ENCODE results near the gene SMCO4.
"Not testable (repeated sequence)": the region's sequence is repeated elsewhere in the genome, so short reads cannot be mapped to it uniquely, and the experiment has no call there.

Gene SMCO4

GRCh38 chr11:93543292-93543977 lies at the start of gene SMCO4:
TSS of gene SMCO4 (minus strand) at chr11:93543391. CDS start at chr11:93479189, 64,202 bp downstream.
- peak; percentile 63 for DNase-seq (ENCODE audit: low spot score)

GRCh38 chr11:93591247-93591898 lies 48.2 kb upstream of the SMCO4 start:
- no peak for DNase-seq (ENCODE audit: low spot score)

- no peak for DNase-seq (ENCODE audit: low spot score)
Observed at GRCh38 chr11:93589347-93589746, 46.2 kb upstream of the SMCO4 start.

GRCh38 chr11:93587858-93588581 lies 44.8 kb upstream of the SMCO4 start:
- DNase-seq (ENCODE audit: low spot score) = no peak

- not testable (repeated sequence) for DNase-seq (ENCODE audit: low spot score)
Observed at GRCh38 chr11:93587425-93587824, 44.2 kb upstream of the SMCO4 start.

GRCh38 chr11:93585758-93586157 lies 42.6 kb upstream of the SMCO4 start:
- DNase-seq (ENCODE audit: low spot score) = no peak

GRCh38 chr11:93583490-93583889 lies 40.3 kb upstream of the SMCO4 start:
- DNase-seq (ENCODE audit: low spot score) = no peak

- DNase-seq (ENCODE audit: low spot score) = no peak
Observed at GRCh38 chr11:93579187-93579751, 36.1 kb upstream of the SMCO4 start.

- no peak for DNase-seq (ENCODE audit: low spot score)
Observed at GRCh38 chr11:93577286-93577685, 34.1 kb upstream of the SMCO4 start.

- not testable (repeated sequence) for DNase-seq (ENCODE audit: low spot score)
Observed at GRCh38 chr11:93576870-93577269, 33.7 kb upstream of the SMCO4 start.

- DNase-seq (ENCODE audit: low spot score) = no peak
Observed at GRCh38 chr11:93574638-93575220, 31.5 kb upstream of the SMCO4 start.

GRCh38 chr11:93573184-93573583 lies 30.0 kb upstream of the SMCO4 start:
- no peak for DNase-seq (ENCODE audit: low spot score)

GRCh38 chr11:93572621-93573020 lies 29.4 kb upstream of the SMCO4 start:
- DNase-seq (ENCODE audit: low spot score) = no peak

GRCh38 chr11:93572171-93572570 lies 29.0 kb upstream of the SMCO4 start:
- DNase-seq (ENCODE audit: low spot score) = no peak

- DNase-seq (ENCODE audit: low spot score) = no peak
Observed at GRCh38 chr11:93571612-93572011, 28.4 kb upstream of the SMCO4 start.

- DNase-seq (ENCODE audit: low spot score) = no peak
Observed at GRCh38 chr11:93570759-93571413, 27.7 kb upstream of the SMCO4 start.

GRCh38 chr11:93569496-93569895 lies 26.3 kb upstream of the SMCO4 start:
- no peak for DNase-seq (ENCODE audit: low spot score)

- no peak for DNase-seq (ENCODE audit: low spot score)
Observed at GRCh38 chr11:93568726-93569125, 25.5 kb upstream of the SMCO4 start.

GRCh38 chr11:93567401-93567895 lies 24.3 kb upstream of the SMCO4 start:
- no peak for DNase-seq (ENCODE audit: low spot score)

- no peak for DNase-seq (ENCODE audit: low spot score)
Observed at GRCh38 chr11:93564895-93565294, 21.7 kb upstream of the SMCO4 start.

GRCh38 chr11:93563857-93564256 lies 20.7 kb upstream of the SMCO4 start:
- no peak for DNase-seq (ENCODE audit: low spot score)

All from CD4-positive, alpha-beta T cell treated with Interleukin-6 at 100 ng/mL for 8 hours (primary cell).